Transverse colon (tissue), 4 donors: ENCODE measurements around the gene AQP9. TPM values are rescaled to one million over a fixed set of nuclear protein-coding genes. Genes with fewer than 3 reads are reported as not detected.

Experiments
- DNase-seq: peaks from one replicate; pipeline ENCODE4 v3.0.0-alpha.2; 2019
- H3K27ac ChIP-seq, 4 donors: fragments of 200-600 bp; sonication (generic); 2 replicates each; pipeline ENCODE4 v1.5.1; 2016 to 2018; ENCODE audit warnings: inconsistent platforms in 4 of 4
- H3K27me3 ChIP-seq: fragments of 200-600 bp; sonication (generic); 2 replicates; pipeline ENCODE4 v1.5.1; 2017; ENCODE audit warnings: inconsistent platforms
- H3K36me3 ChIP-seq, 4 donors: fragments of 200-600 bp; sonication (generic); 2 replicates each; pipeline ENCODE4 v1.5.1; 2017 to 2019; ENCODE audit warnings: inconsistent platforms in 4 of 4
- H3K4me1 ChIP-seq, 4 donors: fragments of 200-600 bp; sonication (generic); 2 replicates each; pipeline ENCODE4 v1.5.1; 2017 to 2020; ENCODE audit warnings: inconsistent platforms in 4 of 4
- H3K4me3 ChIP-seq, 4 donors: fragments of 200-600 bp; sonication (generic); 1 replicate in 1 of 4; 2 replicates in 3 of 4; pipeline versions ENCODE4 v1.5.1 to v1.6.1; 2017 to 2019; ENCODE audit warnings: inconsistent platforms in 4 of 4
- H3K9me3 ChIP-seq, 2 donors: fragments of 200-600 bp; sonication (generic); 2 replicates each; pipeline ENCODE4 v1.5.1; 2017 to 2019; ENCODE audit warnings: inconsistent platforms in 2 of 2
- EP300 ChIP-seq: sonication (generic); formaldehyde crosslinking; IDR thresholded peaks from one replicate; pipeline ENCODE4 v1.6.1; 2017; ENCODE audit warnings: antibody characterized with exemption, low read depth
- POLR2A ChIP-seq: fragments of 450-650 bp; IDR thresholded peaks from one replicate; pipeline ENCODE4 v1.6.1; 2016; ENCODE audit warnings: antibody characterized with exemption, mild to moderate bottlenecking, moderate library complexity
- POLR2AphosphoS5 ChIP-seq, 3 donors: sonication (generic); formaldehyde crosslinking; IDR thresholded peaks; one replicate each; pipeline ENCODE4 v1.6.1; 2016; ENCODE audit warnings: antibody characterized with exemption in 3 of 3
- WGBS, 2 donors: methylation state at CpG; one replicate each; pipeline ENCODE4 v1.1.5; 2018; ENCODE audit warnings: low coverage in 1 of 2; 5-methylcytosine and 5-hydroxymethylcytosine counted together
- in situ Hi-C, 4 donors: fragments of 200-750 bp; cut with MboI; loops; one replicate each; pipeline versions ENCODE4 v1.15.0 to v1.15.1; 2017; ENCODE audit warnings: low sequenced_read_pairs in 3 of 4, low pct_ligation_motif_present in 1 of 4, low pct_unique_long_range_greater_than_20kb in 1 of 4
- intact Hi-C: fragments of 100-400 bp; cut with DNase I; formaldehyde crosslinking; loops from one replicate; pipeline ENCODE4 v1.15.1; 2023; ENCODE audit warnings: low total_unique reads
- total RNA-seq, 4 donors: library from RNA; depleted of rRNA; stranded (reverse); fragments of >200 nt; gene quantifications; one replicate each; pipeline ENCODE4 v1.1.0, GENCODE V29; 2016
- TF ChIP-seq, protein P1 (sequence below), 5 experiments: fragments of 200-600 bp in 3 of 5; fragments of 450-650 bp in 2 of 5; sonication (generic) in 3 of 5; IDR thresholded peaks; 1 replicate in 2 of 5; 2 replicates in 3 of 5; pipeline ENCODE4 v1.5.1; 2016 to 2017; ENCODE audit warnings: antibody characterized with exemption in 5 of 5, inconsistent platforms in 3 of 5, mild to moderate bottlenecking in 2 of 5, moderate library complexity in 1 of 5

AQP9 gene
- total RNA-seq, 4 donors from 2014 or later = 0.14 to 0.32 TPM; not detected in 2

DNA sequence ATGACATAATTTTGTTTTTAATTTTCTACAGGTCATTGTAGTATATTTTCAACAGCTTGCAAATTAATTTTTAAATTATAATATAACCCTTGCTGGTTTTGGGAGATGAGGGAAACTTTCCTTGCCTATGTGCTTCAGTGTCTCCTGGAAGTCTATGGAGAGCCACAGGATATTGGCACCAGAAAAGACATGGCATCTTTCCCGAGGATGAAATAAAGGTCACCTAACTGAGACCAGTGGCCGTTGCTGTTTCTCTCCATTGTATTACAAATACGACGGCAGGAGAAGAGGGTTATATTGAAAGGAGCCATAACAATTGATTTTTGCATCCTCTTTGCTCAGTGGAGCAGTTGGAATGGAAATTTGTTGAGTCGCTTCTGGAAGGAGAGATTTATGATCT, 19.9 kb upstream of the AQP9 start:
- Histone ChIP-seq H3K4me1 (no peaks in the 10 kb centered on the region), H3K4me3 (no peak overlapping the region), H3K27me3 (no peaks in the 10 kb centered on the region), H3K36me3 (no peaks in the 10 kb centered on the region), H3K27ac (no peak overlapping the region), H3K9me3 (no peaks in the 10 kb centered on the region)
- intact Hi-C loops (no loop called here), in situ Hi-C loops (no loop called here)
- no peak for TF ChIP-seq POLR2A
- TF ChIP-seq EP300 = no peak
- TF ChIP-seq, protein P1, sequence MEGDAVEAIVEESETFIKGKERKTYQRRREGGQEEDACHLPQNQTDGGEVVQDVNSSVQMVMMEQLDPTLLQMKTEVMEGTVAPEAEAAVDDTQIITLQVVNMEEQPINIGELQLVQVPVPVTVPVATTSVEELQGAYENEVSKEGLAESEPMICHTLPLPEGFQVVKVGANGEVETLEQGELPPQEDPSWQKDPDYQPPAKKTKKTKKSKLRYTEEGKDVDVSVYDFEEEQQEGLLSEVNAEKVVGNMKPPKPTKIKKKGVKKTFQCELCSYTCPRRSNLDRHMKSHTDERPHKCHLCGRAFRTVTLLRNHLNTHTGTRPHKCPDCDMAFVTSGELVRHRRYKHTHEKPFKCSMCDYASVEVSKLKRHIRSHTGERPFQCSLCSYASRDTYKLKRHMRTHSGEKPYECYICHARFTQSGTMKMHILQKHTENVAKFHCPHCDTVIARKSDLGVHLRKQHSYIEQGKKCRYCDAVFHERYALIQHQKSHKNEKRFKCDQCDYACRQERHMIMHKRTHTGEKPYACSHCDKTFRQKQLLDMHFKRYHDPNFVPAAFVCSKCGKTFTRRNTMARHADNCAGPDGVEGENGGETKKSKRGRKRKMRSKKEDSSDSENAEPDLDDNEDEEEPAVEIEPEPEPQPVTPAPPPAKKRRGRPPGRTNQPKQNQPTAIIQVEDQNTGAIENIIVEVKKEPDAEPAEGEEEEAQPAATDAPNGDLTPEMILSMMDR (IDR thresholded peaks at IDR 0.05) = no peak
- no peak for TF ChIP-seq POLR2AphosphoS5 (IDR thresholded peaks at IDR 0.05)
- WGBS, 2 donors = 80 to 83% methylated on average over 2 to 5 of the region's 5 CpGs
- no peak for DNase-seq

DNA sequence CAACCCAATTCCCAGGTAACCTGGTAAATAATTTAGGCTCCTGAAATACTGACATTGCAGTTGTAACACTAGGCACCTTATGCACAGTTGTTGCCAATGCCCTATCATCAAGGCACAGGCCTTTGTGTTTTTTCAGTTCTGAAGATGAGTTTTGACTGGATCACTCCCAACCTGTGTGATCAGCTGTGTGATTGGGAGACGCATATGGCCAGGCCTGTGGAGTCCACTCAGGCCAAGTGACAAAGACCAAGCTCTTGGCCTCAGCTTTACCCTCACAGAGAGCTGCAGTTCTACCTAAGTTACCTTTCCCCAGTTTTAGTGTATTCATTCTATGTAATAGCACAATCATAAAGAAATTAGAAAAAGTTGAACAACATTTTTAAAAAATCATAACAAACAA, 19.2 kb upstream of the AQP9 start:
- WGBS, 2 donors = 88% methylated on average over 1 of the region's 1 CpG; no CpG with 5 or more reads in 1 of the 2 donors

DNA sequence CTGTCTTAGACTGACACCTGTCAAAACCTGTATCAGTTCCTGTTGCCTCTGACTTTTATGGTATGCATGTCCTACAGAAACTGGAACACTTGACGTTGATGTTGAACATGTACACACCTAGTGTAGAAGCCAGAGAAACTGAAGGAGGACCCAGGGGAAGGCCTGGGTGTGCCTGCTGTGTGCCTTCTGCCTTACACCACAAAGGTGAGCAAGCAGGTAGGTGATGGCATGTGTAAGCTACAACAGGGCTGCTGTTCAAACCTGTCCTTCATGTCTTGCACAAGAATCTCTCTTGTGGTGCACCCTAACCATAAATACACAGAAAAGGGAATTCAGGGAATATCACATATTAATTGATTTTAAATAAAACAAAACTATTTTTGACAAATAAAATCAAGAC, 13.6 kb upstream of the AQP9 start:
- Histone ChIP-seq H3K4me1 (no peaks in the 10 kb centered on the region), H3K9me3 (peaks cover 0 to 5% of the 10 kb centered on the region in 2 donors), H3K27ac (no peak overlapping the region), H3K36me3 (no peaks in the 10 kb centered on the region), H3K4me3 (no peak overlapping the region), H3K27me3 (no peaks in the 10 kb centered on the region)
- TF ChIP-seq POLR2AphosphoS5 (IDR thresholded peaks at IDR 0.05) = no peak
- TF ChIP-seq, protein P1 (IDR thresholded peaks at IDR 0.05) = no peak
- TF ChIP-seq EP300 = no peak
- no peak for TF ChIP-seq POLR2A
- no peak for DNase-seq
- intact Hi-C loops = no loop called here
- in situ Hi-C loops = no loop called here
- WGBS, 2 donors = 86% methylated on average over 1 of the region's 1 CpG; no CpG with 5 or more reads in 1 of the 2 donors

More for the DNA sequence above, 19.2 kb upstream of the AQP9 start:
- no peaks in the 10 kb centered on the region for H3K36me3 ChIP-seq
- in situ Hi-C loops (no loop called here), intact Hi-C loops (no loop called here)
- no peak for DNase-seq
- H3K4me1 ChIP-seq = no peaks in the 10 kb centered on the region
- TF ChIP-seq POLR2AphosphoS5 (IDR thresholded peaks at IDR 0.05) = no peak
- TF ChIP-seq, protein P1 (IDR thresholded peaks at IDR 0.05) = no peak
- TF ChIP-seq EP300 = no peak
- TF ChIP-seq POLR2A = no peak
- H3K4me3 ChIP-seq = no peak overlapping the region
- H3K27me3 ChIP-seq = no peaks in the 10 kb centered on the region
- no peaks in the 10 kb centered on the region for H3K9me3 ChIP-seq
- H3K27ac ChIP-seq = no peak overlapping the region

DNA sequence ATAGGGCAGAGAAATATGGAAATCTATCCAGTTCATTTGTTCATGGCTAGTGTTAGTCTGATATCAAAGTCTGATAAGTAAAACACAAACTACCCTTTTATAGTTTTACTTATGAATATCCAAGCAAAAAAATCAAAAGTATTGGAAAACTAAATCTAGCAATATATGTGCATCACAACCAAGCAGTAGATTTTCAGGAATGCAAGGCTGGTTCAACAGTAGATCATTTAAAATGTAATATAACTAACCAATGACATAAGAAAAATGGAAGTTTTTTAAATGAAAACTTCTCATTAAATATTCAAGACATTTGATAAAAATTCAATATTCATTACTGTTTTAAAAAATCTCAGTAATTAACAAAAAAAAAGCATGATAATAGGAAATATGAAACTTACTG, 12.8 kb upstream of the AQP9 start:
- Histone ChIP-seq H3K27ac (no peak overlapping the region), H3K4me1 (no peaks in the 10 kb centered on the region), H3K9me3 (peaks cover 0 to 5% of the 10 kb centered on the region in 2 donors), H3K4me3 (no peak overlapping the region), H3K36me3 (no peaks in the 10 kb centered on the region), H3K27me3 (no peaks in the 10 kb centered on the region)
- in situ Hi-C loops = no loop called here
- intact Hi-C loops = no loop called here
- no peak for TF ChIP-seq POLR2A
- TF ChIP-seq, protein P1 (IDR thresholded peaks at IDR 0.05) = no peak
- TF ChIP-seq EP300 = no peak
- no peak for TF ChIP-seq POLR2AphosphoS5 (IDR thresholded peaks at IDR 0.05)
- DNase-seq = no peak
